GM19043 (cell line): ENCODE results near the gene CRACDL.

Experiments used
- ATAC-seq: cut with Tn5 transposase; IDR thresholded peaks from one replicate; pipeline ENCODE4 v1.9.1; 2021; ENCODE audit warnings: low read depth; ENCODE audit not compliant: unreplicated experiment

The CRACDL gene

GRCh38 chr2:98805412-98806171 is 130.4 kb downstream of the CRACDL start:
- ATAC-seq, result no peak

- no peak for ATAC-seq
Observed at GRCh38 chr2:98804736-98805135, 131.3 kb downstream of the CRACDL start.

- no peak for ATAC-seq
Observed at GRCh38 chr2:98804265-98804650, 131.8 kb downstream of the CRACDL start.

GRCh38 chr2:98803405-98804264 is 132.4 kb downstream of the CRACDL start:
- no peak for ATAC-seq

- no peak for ATAC-seq
Observed at GRCh38 chr2:98802344-98802743, 133.7 kb downstream of the CRACDL start.

- no peak for ATAC-seq
Observed at GRCh38 chr2:98801921-98802321, 134.1 kb downstream of the CRACDL start.

- ATAC-seq, result no peak
Observed at GRCh38 chr2:98801286-98801685, 134.7 kb downstream of the CRACDL start.

GRCh38 chr2:98800330-98801064 is 135.5 kb downstream of the CRACDL start:
- no peak for ATAC-seq

GRCh38 chr2:98799375-98800329 is 136.4 kb downstream of the CRACDL start:
- ATAC-seq, result no peak

GRCh38 chr2:98796775-98797544 is 139.1 kb downstream of the CRACDL start:
- no peak for ATAC-seq

GRCh38 chr2:98795891-98796676 is 139.9 kb downstream of the CRACDL start:
- ATAC-seq, result no peak

GRCh38 chr2:98793897-98794830 is 141.9 kb downstream of the CRACDL start:
- ATAC-seq, result no peak

GRCh38 chr2:98793275-98793674 is 142.8 kb downstream of the CRACDL start:
- no peak for ATAC-seq

- ATAC-seq, result no peak
Observed at GRCh38 chr2:98790221-98790620, 145.8 kb downstream of the CRACDL start.

GRCh38 chr2:98787700-98788099 is 148.3 kb downstream of the CRACDL start:
- no peak for ATAC-seq

- ATAC-seq, result no peak
Observed at GRCh38 chr2:98786179-98786578, 149.8 kb downstream of the CRACDL start.

GRCh38 chr2:98782570-98782969 is 153.5 kb downstream of the CRACDL start:
- no peak for ATAC-seq
